ENCODE measurements around the gene SSRP1.

The SSRP1 gene

DNA sequence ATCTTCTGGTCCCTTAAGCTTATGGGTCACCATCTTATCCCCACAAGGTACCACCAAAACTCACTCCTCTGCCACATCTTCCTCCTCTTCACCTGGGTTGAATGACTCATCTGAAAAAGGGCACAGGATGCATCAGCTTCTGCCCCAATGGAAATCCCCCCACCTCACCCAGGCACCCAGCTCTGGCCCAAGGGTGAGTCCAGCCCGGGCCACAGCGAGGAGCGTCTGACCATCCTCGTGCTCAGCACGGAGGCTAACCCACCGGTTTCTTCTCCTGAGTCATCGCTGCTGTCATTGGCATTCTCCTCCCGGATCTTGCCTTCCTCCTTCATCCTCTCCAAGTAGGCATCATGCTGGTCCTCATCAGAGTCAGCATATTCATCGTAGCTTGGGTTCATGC is 5.7 kb downstream of the SSRP1 start:
- H3K27me3 ChIP-seq (ENCODE audit: control insufficient read depth, insufficient read depth, low read length) = no peaks in the 10 kb centered on the region
- peaks cover 64% of the 10 kb centered on the region for H3K36me3 ChIP-seq (ENCODE audit: control insufficient read depth, insufficient read depth, low read length)
- peaks cover 6% of the 10 kb centered on the region for H3K4me1 ChIP-seq (ENCODE audit: control insufficient read depth, insufficient read depth, low read length)
- no peak overlapping the region for H3K9ac ChIP-seq (ENCODE audit: low read depth, low read length)
- no peak overlapping the region for H3K4me3 ChIP-seq (ENCODE audit: low read depth, low read length)
- no peaks in the 10 kb centered on the region for H3K9me3 ChIP-seq (ENCODE audit: control insufficient read depth, insufficient read depth, low read length)

DNA sequence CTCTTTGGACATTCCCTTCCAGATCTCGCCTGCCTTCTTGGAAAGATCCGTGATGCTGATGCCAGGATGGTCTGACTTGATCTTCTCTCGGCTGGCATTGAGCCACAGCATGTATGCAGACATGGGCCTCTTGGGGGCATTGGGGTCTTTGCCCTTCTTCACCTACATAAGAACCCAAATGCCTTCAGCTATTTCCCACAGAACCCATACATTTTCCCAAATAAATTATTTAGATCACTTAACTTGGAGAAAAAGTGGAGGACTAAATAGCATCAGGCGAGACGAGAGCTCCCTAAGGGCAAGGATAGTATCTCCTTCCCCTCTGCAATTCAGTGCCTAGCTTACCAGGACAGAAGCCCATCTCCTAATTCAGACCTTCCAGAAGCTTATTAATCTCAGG is 8.0 kb downstream of the SSRP1 start:
- no peak overlapping the region for H3K4me3 ChIP-seq (ENCODE audit: low read depth, low read length)
- no peaks in the 10 kb centered on the region for H3K27me3 ChIP-seq (ENCODE audit: control insufficient read depth, insufficient read depth, low read length)
- no peak overlapping the region for H3K9ac ChIP-seq (ENCODE audit: low read depth, low read length)
- peaks cover 10% of the 10 kb centered on the region for H3K4me1 ChIP-seq (ENCODE audit: control insufficient read depth, insufficient read depth, low read length)
- no peaks in the 10 kb centered on the region for H3K9me3 ChIP-seq (ENCODE audit: control insufficient read depth, insufficient read depth, low read length)
- peaks cover 57% of the 10 kb centered on the region for H3K36me3 ChIP-seq (ENCODE audit: control insufficient read depth, insufficient read depth, low read length)

DNA sequence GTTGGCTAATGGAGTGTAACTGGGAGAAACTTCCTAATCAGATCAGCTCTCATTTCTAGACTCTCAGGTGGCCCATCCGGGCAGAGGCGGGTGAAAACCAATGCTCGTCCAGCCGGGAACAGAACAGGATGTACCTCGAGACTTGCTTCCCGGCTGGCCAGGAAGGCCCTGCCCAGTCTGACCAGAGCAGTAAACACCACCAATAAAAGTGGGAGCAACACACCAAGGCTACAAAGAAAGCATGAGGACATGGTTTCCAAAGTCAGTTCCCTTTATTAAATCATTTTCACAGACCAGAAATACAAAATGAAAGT is 10.0 kb downstream of the SSRP1 start:
- Histone ChIP-seq H3K9ac (ENCODE audit: low read depth, low read length) (peak overlapping the region; percentile 91), H3K4me3 (ENCODE audit: low read depth, low read length) (peak overlapping the region; percentile 58), H3K9me3 (ENCODE audit: control insufficient read depth, insufficient read depth, low read length) (no peaks in the 10 kb centered on the region), H3K27me3 (ENCODE audit: control insufficient read depth, insufficient read depth, low read length) (no peaks in the 10 kb centered on the region), H3K4me1 (ENCODE audit: control insufficient read depth, insufficient read depth, low read length) (peaks cover 13% of the 10 kb centered on the region), H3K36me3 (ENCODE audit: control insufficient read depth, insufficient read depth, low read length) (peaks cover 44% of the 10 kb centered on the region)

- H3K27me3 ChIP-seq (ENCODE audit: control insufficient read depth, insufficient read depth, low read length) = no peaks in the 10 kb centered on the region
- H3K4me1 ChIP-seq (ENCODE audit: control insufficient read depth, insufficient read depth, low read length) = peaks cover 13% of the 10 kb centered on the region
- H3K36me3 ChIP-seq (ENCODE audit: control insufficient read depth, insufficient read depth, low read length) = peaks cover 42% of the 10 kb centered on the region
- peak within 1 kb of the TSS; percentile 91 for H3K9ac ChIP-seq (ENCODE audit: low read depth, low read length)
- no peaks in the 10 kb centered on the region for H3K9me3 ChIP-seq (ENCODE audit: control insufficient read depth, insufficient read depth, low read length)
- H3K4me3 ChIP-seq (ENCODE audit: low read depth, low read length) = peak within 1 kb of the TSS; percentile 87
These were observed 10.6 kb downstream of the SSRP1 start, which contains the start of gene TNKS1BP1 for GRCh38 chr11:57324886-57325734. TSS of gene TNKS1BP1 (minus strand) at chr11:57324952. CDS start at chr11:57321885, 3,067 bp downstream.

- Histone ChIP-seq H3K36me3 (ENCODE audit: control insufficient read depth, insufficient read depth, low read length) (peaks cover 37% of the 10 kb centered on the region), H3K9me3 (ENCODE audit: control insufficient read depth, insufficient read depth, low read length) (no peaks in the 10 kb centered on the region), H3K4me3 (ENCODE audit: low read depth, low read length) (peak overlapping the region; percentile 87), H3K4me1 (ENCODE audit: control insufficient read depth, insufficient read depth, low read length) (peaks cover 13% of the 10 kb centered on the region), H3K27me3 (ENCODE audit: control insufficient read depth, insufficient read depth, low read length) (no peaks in the 10 kb centered on the region), H3K9ac (ENCODE audit: low read depth, low read length) (peak overlapping the region; percentile 68)
These were observed 11.4 kb downstream of the SSRP1 start for GRCh38 chr11:57324154-57324885.

DNA sequence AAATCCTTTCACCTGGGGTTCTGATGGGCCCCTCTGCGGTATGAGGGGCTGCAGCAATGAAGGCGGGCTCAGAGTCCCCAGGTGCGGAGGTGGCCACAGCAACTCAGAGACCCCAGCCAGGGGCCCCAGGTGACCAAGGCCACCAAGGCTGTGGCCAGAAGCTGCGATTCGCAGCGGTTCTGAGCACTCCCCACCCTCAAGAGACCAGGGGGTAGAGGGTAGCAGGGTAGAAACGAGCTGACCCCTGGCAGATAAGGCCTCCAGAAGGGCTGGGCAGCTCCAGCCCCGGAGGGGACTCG is 11.9 kb downstream of the SSRP1 start:
- Histone ChIP-seq H3K9me3 (ENCODE audit: control insufficient read depth, insufficient read depth, low read length) (no peaks in the 10 kb centered on the region), H3K27me3 (ENCODE audit: control insufficient read depth, insufficient read depth, low read length) (no peaks in the 10 kb centered on the region), H3K36me3 (ENCODE audit: control insufficient read depth, insufficient read depth, low read length) (peaks cover 36% of the 10 kb centered on the region), H3K4me1 (ENCODE audit: control insufficient read depth, insufficient read depth, low read length) (peaks cover 13% of the 10 kb centered on the region), H3K9ac (ENCODE audit: low read depth, low read length) (peak overlapping the region; percentile 68), H3K4me3 (ENCODE audit: low read depth, low read length) (peak overlapping the region; percentile 87)

- H3K4me3 ChIP-seq (ENCODE audit: low read depth, low read length) = peak overlapping the region; percentile 87
- H3K9ac ChIP-seq (ENCODE audit: low read depth, low read length) = peak overlapping the region; percentile 68
- H3K27me3 ChIP-seq (ENCODE audit: control insufficient read depth, insufficient read depth, low read length) = no peaks in the 10 kb centered on the region
- H3K4me1 ChIP-seq (ENCODE audit: control insufficient read depth, insufficient read depth, low read length) = peaks cover 13% of the 10 kb centered on the region
- no peaks in the 10 kb centered on the region for H3K9me3 ChIP-seq (ENCODE audit: control insufficient read depth, insufficient read depth, low read length)
- peaks cover 33% of the 10 kb centered on the region for H3K36me3 ChIP-seq (ENCODE audit: control insufficient read depth, insufficient read depth, low read length)
These were observed 12.4 kb downstream of the SSRP1 start for GRCh38 chr11:57323167-57323854.

DNA sequence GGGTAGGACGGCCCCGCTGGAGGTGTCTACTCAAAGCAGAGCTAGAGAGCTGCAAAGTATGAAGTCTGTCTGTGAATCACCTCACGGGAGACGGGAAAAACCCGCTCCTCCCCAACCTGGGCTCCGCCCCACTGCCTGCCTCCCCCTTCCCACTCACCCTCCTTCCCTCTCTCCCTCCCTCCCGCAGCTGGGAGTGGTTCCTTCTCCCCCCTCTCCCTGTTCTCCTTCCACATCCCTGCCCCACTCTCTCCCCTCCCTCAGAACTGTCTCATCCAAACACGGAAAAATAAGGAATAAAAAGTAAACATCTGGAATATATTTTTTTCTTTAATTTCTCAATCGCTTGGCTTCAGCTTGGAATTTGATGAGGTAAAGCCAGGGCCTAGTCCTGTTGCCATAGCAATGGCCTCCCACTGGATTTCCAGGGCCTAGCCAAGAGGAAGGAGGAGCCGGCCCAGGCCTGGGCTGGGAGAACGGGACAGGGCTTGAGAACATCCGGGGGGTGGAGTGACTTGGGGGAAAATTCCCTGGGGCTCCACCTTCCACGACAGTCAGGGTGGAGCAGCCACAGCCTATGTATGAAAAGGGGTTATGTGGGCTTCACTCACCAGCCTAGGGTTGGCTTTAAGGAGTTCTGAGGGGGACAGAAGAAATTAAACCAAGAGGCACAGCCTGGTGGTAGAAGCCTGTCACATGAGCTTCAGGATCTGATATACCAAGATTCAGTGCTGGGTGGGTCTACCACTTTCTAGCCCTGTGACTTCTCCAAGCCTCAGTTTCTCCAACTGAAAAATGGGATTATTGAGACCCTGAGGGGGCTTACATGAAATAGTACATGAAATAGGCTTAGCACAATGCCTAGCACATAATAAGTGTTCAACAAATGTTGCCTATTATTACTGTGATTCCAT is 13.2 kb downstream of the SSRP1 start:
- H3K4me3 ChIP-seq (ENCODE audit: low read depth, low read length) = peak overlapping the region; percentile 13
- H3K9me3 ChIP-seq (ENCODE audit: control insufficient read depth, insufficient read depth, low read length) = no peaks in the 10 kb centered on the region
- H3K4me1 ChIP-seq (ENCODE audit: control insufficient read depth, insufficient read depth, low read length) = peaks cover 13% of the 10 kb centered on the region
- no peak overlapping the region for H3K9ac ChIP-seq (ENCODE audit: low read depth, low read length)
- H3K36me3 ChIP-seq (ENCODE audit: control insufficient read depth, insufficient read depth, low read length) = peaks cover 33% of the 10 kb centered on the region
- H3K27me3 ChIP-seq (ENCODE audit: control insufficient read depth, insufficient read depth, low read length) = no peaks in the 10 kb centered on the region

DNA sequence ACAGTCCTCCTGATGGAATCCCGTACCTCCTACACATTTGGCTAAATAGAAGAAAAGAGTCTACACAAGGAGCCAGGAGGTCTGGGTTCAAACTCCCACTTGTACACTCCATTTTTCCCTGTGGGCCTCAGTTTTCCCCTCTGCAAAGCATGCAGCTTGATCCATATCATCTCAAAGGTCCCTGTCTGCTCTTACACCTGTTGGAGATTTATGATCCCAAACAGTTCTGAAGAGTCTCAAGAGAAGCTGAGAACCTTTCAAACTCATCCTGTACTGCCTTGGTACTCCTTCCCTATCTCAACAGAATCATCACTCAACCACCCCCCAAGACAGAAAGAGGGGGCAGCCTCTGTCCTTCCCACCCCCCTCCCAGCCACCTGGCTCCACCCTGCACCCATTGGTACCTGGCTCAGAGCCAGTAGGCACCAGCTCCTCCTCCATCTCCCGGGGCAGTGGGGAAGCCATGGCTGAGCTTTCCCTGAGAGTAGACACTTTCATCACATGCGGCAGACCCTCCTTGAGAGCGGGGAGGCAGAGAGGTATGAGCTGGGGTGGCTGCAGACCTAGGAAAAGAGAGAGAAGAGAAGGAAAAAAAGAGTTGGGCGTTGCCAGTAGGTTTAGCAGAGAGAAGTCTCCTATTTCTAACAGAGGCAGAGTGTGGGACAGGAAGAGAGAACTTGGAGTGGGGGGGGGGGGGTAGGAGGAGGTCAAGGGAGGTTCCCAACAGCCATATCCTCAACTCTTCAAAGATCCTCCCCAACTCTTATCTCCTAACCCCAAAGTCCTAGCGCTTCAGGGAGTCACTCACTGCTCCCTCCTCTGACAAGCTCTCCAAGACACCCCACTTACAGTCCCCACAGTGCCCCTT is 14.1 kb downstream of the SSRP1 start:
- Histone ChIP-seq H3K36me3 (ENCODE audit: control insufficient read depth, insufficient read depth, low read length) (peaks cover 34% of the 10 kb centered on the region), H3K4me1 (ENCODE audit: control insufficient read depth, insufficient read depth, low read length) (peaks cover 13% of the 10 kb centered on the region), H3K4me3 (ENCODE audit: low read depth, low read length) (peak overlapping the region; percentile 13), H3K27me3 (ENCODE audit: control insufficient read depth, insufficient read depth, low read length) (no peaks in the 10 kb centered on the region), H3K9ac (ENCODE audit: low read depth, low read length) (no peak overlapping the region), H3K9me3 (ENCODE audit: control insufficient read depth, insufficient read depth, low read length) (no peaks in the 10 kb centered on the region)

DNA sequence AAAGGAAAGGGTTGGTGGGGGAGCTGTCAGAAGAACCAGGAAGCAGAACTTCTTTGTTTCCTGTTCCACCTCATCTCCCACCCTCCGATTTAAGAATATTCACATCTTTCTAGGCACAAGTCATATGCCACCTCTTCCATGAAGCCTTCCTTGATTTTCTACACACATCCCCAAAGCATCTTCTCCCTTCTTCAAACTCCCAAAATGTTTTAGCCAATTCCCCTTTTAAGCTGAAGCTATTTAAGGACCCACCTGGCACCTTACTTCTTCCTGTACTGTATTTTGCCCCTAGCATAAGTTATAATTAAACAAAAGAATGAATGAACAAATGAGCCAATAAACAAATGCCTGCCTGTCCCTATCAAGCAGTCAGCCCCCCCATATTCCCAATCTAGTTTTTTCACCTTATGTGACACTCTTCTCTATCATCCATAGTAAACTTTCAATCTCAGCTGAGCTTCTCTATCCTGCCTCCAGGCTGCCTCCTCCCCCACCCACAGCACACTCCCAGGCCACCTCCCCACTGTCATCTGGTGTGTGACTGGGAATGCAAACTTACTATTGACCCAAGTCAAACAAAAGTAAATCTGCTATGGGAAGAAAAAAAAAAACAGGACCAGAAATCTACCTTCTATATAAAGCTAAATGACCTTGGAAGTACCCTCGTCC is 14.8 kb downstream of the SSRP1 start:
- H3K27me3 ChIP-seq (ENCODE audit: control insufficient read depth, insufficient read depth, low read length) = no peaks in the 10 kb centered on the region
- no peaks in the 10 kb centered on the region for H3K9me3 ChIP-seq (ENCODE audit: control insufficient read depth, insufficient read depth, low read length)
- H3K9ac ChIP-seq (ENCODE audit: low read depth, low read length) = no peak overlapping the region
- peaks cover 13% of the 10 kb centered on the region for H3K4me1 ChIP-seq (ENCODE audit: control insufficient read depth, insufficient read depth, low read length)
- H3K4me3 ChIP-seq (ENCODE audit: low read depth, low read length) = no peak overlapping the region
- H3K36me3 ChIP-seq (ENCODE audit: control insufficient read depth, insufficient read depth, low read length) = peaks cover 41% of the 10 kb centered on the region

Measured in iPS-15b (cell line).